HG03280 (cell line): ENCODE results near the gene CRABP2.
A peak's percentile ranks its signal among the peaks of the same experiment; 100 is the strongest.

Source experiments
- ATAC-seq: cut with Tn5 transposase; IDR thresholded peaks from one replicate; pipeline ENCODE4 v1.9.1; 2021; ENCODE audit warnings: mild to moderate bottlenecking, moderate library complexity; ENCODE audit not compliant: unreplicated experiment

The CRABP2 gene

GRCh38 chr1:156705321-156705917 is at the start of gene CRABP2:
Gene CRABP2 (minus strand): TSS chr1:156705583. CDS start chr1:156705446, 137 bp downstream.
- no peak for ATAC-seq

GRCh38 chr1:156754219-156754618 is 48.8 kb upstream of the CRABP2 start:
- ATAC-seq: no peak

GRCh38 chr1:156752843-156753482 is 47.6 kb upstream of the CRABP2 start:
- ATAC-seq: no peak

- peak; percentile 63 for ATAC-seq
Measured at GRCh38 chr1:156751757-156752481, 46.5 kb upstream of the CRABP2 start.

GRCh38 chr1:156751451-156751756 is 46.0 kb upstream of the CRABP2 start, which contains the start of gene HDGF:
Gene HDGF (minus strand): TSS chr1:156751675. CDS start chr1:156751429, 246 bp downstream.
- ATAC-seq: no peak

GRCh38 chr1:156750711-156751450 is 45.5 kb upstream of the CRABP2 start:
- ATAC-seq: peak; percentile 19

GRCh38 chr1:156750191-156750672 is 44.8 kb upstream of the CRABP2 start:
- ATAC-seq: no peak

- ATAC-seq: no peak
Measured at GRCh38 chr1:156749419-156750118, 44.2 kb upstream of the CRABP2 start.

- ATAC-seq: no peak
Measured at GRCh38 chr1:156748670-156749418, 43.5 kb upstream of the CRABP2 start.

- no peak for ATAC-seq
Measured at GRCh38 chr1:156747742-156748669, 42.6 kb upstream of the CRABP2 start.

GRCh38 chr1:156746728-156747631 is 41.6 kb upstream of the CRABP2 start:
- ATAC-seq: no peak

GRCh38 chr1:156746406-156746727 is 41.0 kb upstream of the CRABP2 start:
- no peak for ATAC-seq

GRCh38 chr1:156745881-156746280 is 40.5 kb upstream of the CRABP2 start:
- no peak for ATAC-seq

GRCh38 chr1:156744786-156745419 is 39.5 kb upstream of the CRABP2 start:
- no peak for ATAC-seq

GRCh38 chr1:156744344-156744743 is 39.0 kb upstream of the CRABP2 start:
- no peak for ATAC-seq

GRCh38 chr1:156743367-156744302 is 38.3 kb upstream of the CRABP2 start:
- ATAC-seq: no peak
